Body of pancreas (tissue), 4 donors: ENCODE data around the gene ENTPD6. TPM values are rescaled to one million over a fixed set of nuclear protein-coding genes. Genes with fewer than 3 reads are reported as not detected.

Experiments used
- ATAC-seq: fragments of 150-250 bp; one replicate; pipeline ENCODE4 v1.9.1; 2016
- DNase-seq, 4 donors: peaks; one replicate each; pipeline ENCODE4 v3.0.0-alpha.2; 2019
- H3K27ac ChIP-seq, 4 donors: fragments of 200-600 bp; sonication (generic); 1 replicate in 3 of 4; 2 replicates in 1 of 4; pipeline versions ENCODE4 v1.5.1 to v1.6.1; 2016 to 2019; ENCODE audit warnings: mild to moderate bottlenecking in 1 of 4, mixed read lengths in 1 of 4, moderate library complexity in 1 of 4
- H3K27me3 ChIP-seq, 2 donors: fragments of 200-600 bp; sonication (generic); one replicate each; pipeline ENCODE4 v1.6.0; 2016; ENCODE audit warnings: mild to moderate bottlenecking in 1 of 2
- H3K36me3 ChIP-seq, 2 donors: fragments of 200-600 bp; sonication (generic); replicated peaks in 1 of 2; 2 replicates each; pipeline ENCODE4 v1.5.1; 2016; ENCODE audit warnings: low read depth in 2 of 2; ENCODE audit not compliant: insufficient read depth in 1 of 2
- H3K4me1 ChIP-seq: fragments of 200-600 bp; sonication (generic); one replicate; pipeline ENCODE4 v1.6.0; 2016
- H3K4me3 ChIP-seq, 2 donors: fragments of 200-600 bp; sonication (generic); 1 replicate in 1 of 2; 2 replicates in 1 of 2; pipeline ENCODE4 v1.5.1; 2016 to 2019
- H3K9me3 ChIP-seq, 3 donors: fragments of 200-600 bp; sonication (generic); 1 replicate in 2 of 3; 2 replicates in 1 of 3; pipeline ENCODE4 v1.5.1; 2016
- CTCF ChIP-seq, 7 experiments: fragments of 450-650 bp in 4 of 7; fragments of 200-600 bp in 3 of 7; sonication (generic) in 3 of 7; IDR thresholded peaks; one replicate each; pipeline ENCODE4 v1.5.1; 2016 to 2019; ENCODE audit warnings: antibody characterized with exemption in 7 of 7
- POLR2A ChIP-seq, 3 donors: fragments of 450-650 bp; IDR thresholded peaks; one replicate each; pipeline ENCODE4 v1.6.1; 2016; ENCODE audit warnings: antibody characterized with exemption in 3 of 3, mild to moderate bottlenecking in 2 of 3
- WGBS, 2 donors: methylation state at CpG; one replicate each; pipeline ENCODE4 v1.1.5; 2017; 5-methylcytosine and 5-hydroxymethylcytosine counted together
- intact Hi-C: fragments of 100-400 bp; cut with DNase I; formaldehyde crosslinking; loops from one replicate; pipeline ENCODE4 v1.15.1; 2023
- total RNA-seq, 2 donors: library from RNA; depleted of rRNA; stranded (reverse); fragments of >200 nt; gene quantifications; one replicate each; pipeline ENCODE4 v1.1.0, GENCODE V29; 2016

The ENTPD6 gene
- total RNA-seq, 2 donors from 2014 or later: 59.9 to 79.8 TPM

- Histone ChIP-seq H3K9me3 (no peaks in the 10 kb centered on the region), H3K4me1 (peaks cover 46% of the 10 kb centered on the region), H3K27me3 (no peaks in the 10 kb centered on the region), H3K27ac (peak overlapping the region; percentile 39 to 83 (median 70)), H3K36me3 (no peaks in the 10 kb centered on the region), H3K4me3 (no peak overlapping the region)
- DNase-seq: no peak
- intact Hi-C loops: no loop called here
- 88% methylated on average over 15 of the region's 16 CpGs; no CpG with 5 or more reads in 1 of the 2 donors for WGBS, 2 donors
- TF ChIP-seq CTCF (IDR thresholded peaks at IDR 0.05) (no peak), POLR2A (IDR thresholded peaks at IDR 0.05) (no peak)
- no peak for ATAC-seq
Measured at GRCh38 chr20:25225642-25226432, 30.3 kb downstream of the ENTPD6 start.

DNA sequence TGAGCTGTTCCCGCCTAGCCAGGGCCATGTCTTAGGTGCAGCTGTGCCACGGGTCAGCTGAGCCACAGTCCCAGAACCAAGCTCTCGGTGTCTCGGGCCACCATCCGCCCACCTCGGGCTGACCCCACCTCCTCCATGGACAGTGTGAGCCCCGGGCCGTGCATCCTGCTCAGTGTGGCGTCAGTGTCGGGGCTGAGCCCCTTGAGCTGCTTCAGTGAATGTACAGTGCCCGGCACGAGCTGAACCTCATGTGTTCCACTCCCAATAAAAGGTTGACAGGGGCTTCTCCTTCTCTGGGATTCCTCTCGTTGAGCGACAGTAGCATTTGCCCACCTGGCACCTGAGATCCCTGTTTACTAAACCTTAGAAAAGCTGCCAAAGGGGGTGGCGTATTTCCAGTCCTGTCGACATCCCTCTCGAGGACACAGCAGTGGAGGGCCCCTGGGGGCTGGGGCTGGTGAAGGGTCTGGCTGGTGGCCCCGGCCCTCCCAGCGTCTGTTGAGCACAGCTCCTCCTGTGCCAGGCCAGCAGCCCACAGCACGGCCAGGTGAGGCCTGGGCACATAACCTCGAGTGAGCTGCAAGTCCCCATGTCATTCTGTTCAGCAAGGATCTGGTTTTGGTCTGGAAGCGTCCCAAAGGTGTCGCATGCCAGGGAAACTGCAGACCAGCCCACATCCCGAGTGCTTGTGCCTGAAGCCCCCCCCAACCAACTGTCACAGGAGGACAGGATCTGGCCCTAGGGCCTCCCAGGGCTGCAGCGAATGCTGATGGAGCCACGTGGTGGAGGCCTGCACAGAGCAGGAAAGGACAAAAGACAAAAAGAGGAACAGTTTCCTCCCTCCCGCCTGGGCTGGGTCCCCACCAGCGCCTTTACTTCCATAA lies 31.2 kb downstream of the ENTPD6 start:
- TF ChIP-seq CTCF (IDR thresholded peaks at IDR 0.05) (no peak), POLR2A (IDR thresholded peaks at IDR 0.05) (no peak)
- peaks cover 50% of the 10 kb centered on the region for H3K4me1 ChIP-seq
- 58 to 66% methylated on average over 9 to 28 of the region's 28 CpGs for WGBS, 2 donors
- H3K27ac ChIP-seq: peak overlapping the region; percentile 21 to 83 (median 70)
- H3K9me3 ChIP-seq: no peaks in the 10 kb centered on the region
- DNase-seq (peak; percentile 47 to 71 (median 54)), ATAC-seq (peak; percentile 58)
- no peaks in the 10 kb centered on the region for H3K36me3 ChIP-seq
- intact Hi-C loops: no loop called here
- H3K27me3 ChIP-seq: no peaks in the 10 kb centered on the region
- no peak overlapping the region for H3K4me3 ChIP-seq

DNA sequence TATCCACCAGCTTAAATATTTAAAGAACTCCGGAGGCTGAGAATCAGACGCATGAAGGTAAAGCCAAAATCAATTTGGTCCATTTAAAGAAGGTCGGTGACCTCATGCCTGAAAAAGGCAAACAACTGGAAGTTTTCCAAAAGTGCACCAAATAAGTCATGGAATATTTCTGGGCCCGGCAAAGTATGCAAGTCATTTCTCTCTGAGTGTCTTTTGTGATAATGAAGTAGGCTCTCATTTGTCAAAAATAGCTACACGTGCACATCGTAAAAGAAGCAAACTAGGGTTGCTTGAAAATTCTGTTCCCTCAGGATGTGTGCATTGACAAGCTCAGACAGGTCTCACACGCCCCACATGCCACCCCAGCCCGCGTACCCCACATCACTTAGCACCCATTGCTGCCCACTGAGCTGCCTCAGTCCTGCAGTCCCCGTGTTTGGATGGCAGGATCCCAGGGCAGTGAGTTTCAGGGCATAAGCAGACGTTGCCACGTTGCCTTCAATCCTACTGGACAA lies 31.9 kb downstream of the ENTPD6 start:
- intact Hi-C loops: no loop called here
- H3K36me3 ChIP-seq: no peaks in the 10 kb centered on the region
- H3K27me3 ChIP-seq: no peaks in the 10 kb centered on the region
- peaks cover 50% of the 10 kb centered on the region for H3K4me1 ChIP-seq
- DNase-seq (peak in 1 of 4 donors; percentile 54), ATAC-seq (peak; percentile 72)
- H3K4me3 ChIP-seq: no peak overlapping the region
- peak overlapping the region in 3 of 4 donors; percentile 57 to 83 (median 83) for H3K27ac ChIP-seq
- no peaks in the 10 kb centered on the region for H3K9me3 ChIP-seq
- no peak for TF ChIP-seq CTCF (IDR thresholded peaks at IDR 0.05)
- TF ChIP-seq POLR2A (IDR thresholded peaks at IDR 0.05): no peak
- 41 to 50% methylated on average over 12 of the region's 12 CpGs for WGBS, 2 donors

- TF ChIP-seq CTCF (IDR thresholded peaks at IDR 0.05) (no peak), POLR2A (IDR thresholded peaks at IDR 0.05) (no peak)
- Histone ChIP-seq H3K36me3 (no peaks in the 10 kb centered on the region), H3K9me3 (no peaks in the 10 kb centered on the region), H3K27me3 (no peaks in the 10 kb centered on the region), H3K4me1 (peaks cover 68% of the 10 kb centered on the region), H3K4me3 (no peak overlapping the region), H3K27ac (peak overlapping the region; percentile 30 to 61 (median 56))
- DNase-seq: no peak
- no peak for ATAC-seq
- intact Hi-C loops: no loop called here
- 74 to 86% methylated on average over 23 of the region's 23 CpGs for WGBS, 2 donors
Measured at GRCh38 chr20:25229486-25230165, 34.1 kb downstream of the ENTPD6 start.
